HepG2 (cell line): ENCODE results near the gene GPC6. TPM values are rescaled to one million over a fixed set of nuclear protein-coding genes. Genes with fewer than 3 reads are reported as not detected.

Experiments used
- ATAC-seq: fragments of 200-7000 bp; cut with Tn5 transposase; 3 replicates; pipeline ENCODE4 v1.9.1; 2020; ENCODE audit warnings: mild to moderate bottlenecking, moderate library complexity
- BruUV-seq: library from RNA; stranded (reverse); fragments of 400-500 nt; replicated peaks from 2 replicates; lab custom pipeline; 2021; lab: Mats Ljungman, UMichigan
- CTCF ChIA-PET: fragments of 300-600 bp; formaldehyde crosslinking; extraction: SDS; loops from one replicate; lab custom pipeline; 2021; ENCODE audit warnings: low total read pairs, inconsistent platforms, low intra/inter-chr PET ratio; lab: Yijun Ruan, JAX
- POLR2A ChIA-PET: fragments of 350-600 bp; sonication (Branson Sonifier 250); formaldehyde crosslinking; loops from one replicate; lab custom pipeline; 2020; ENCODE audit warnings: antibody characterized with exemption, inconsistent platforms; lab: Yijun Ruan, JAX
- DNase-seq: peaks from one replicate; pipeline ENCODE4 v3.0.0-alpha.2; 2015; ENCODE audit warnings: low spot score
- FAIRE-seq: peaks from 3 replicates; lab custom pipeline; 2011; peaks lifted over from hg19 to GRCh38; lab: Jason Lieb, UNC
- H2AFZ ChIP-seq: one replicate; pipeline ENCODE4 v1.6.1; 2011; ENCODE audit warnings: low read length, inconsistent platforms
- H3K27ac ChIP-seq: fragments of 300-600 bp; 3 replicates; pipeline ENCODE4 v1.8.0; 2011; ENCODE audit warnings: mixed run types, mild to moderate bottlenecking, mixed read lengths, low read length, inconsistent platforms; ENCODE audit not compliant: insufficient read depth; ENCODE audit errors: extremely low read length
- H3K27me3 ChIP-seq, 2 experiments: fragments of 200-600 bp in 1 of 2; 2 replicates in 1 of 2; 3 replicates in 1 of 2; pipeline versions ENCODE4 v1.6.0 to v1.8.0; 2011; ENCODE audit warnings: low read length in 2 of 2, mild to moderate bottlenecking in 2 of 2, moderate library complexity in 2 of 2, inconsistent platforms in 1 of 2; ENCODE audit not compliant: insufficient read depth in 2 of 2, control insufficient read depth in 1 of 2
- H3K36me3 ChIP-seq, 2 experiments: fragments of 200-600 bp in 1 of 2; replicated peaks in 1 of 2; 2 replicates in 1 of 2; 3 replicates in 1 of 2; pipeline versions ENCODE4 v1.5.1 to v1.8.0; 2011; ENCODE audit warnings: low read length in 2 of 2, inconsistent platforms in 1 of 2; ENCODE audit not compliant: insufficient read depth in 2 of 2, control insufficient read depth in 1 of 2
- H3K4me1 ChIP-seq: 2 replicates; pipeline ENCODE4 v1.5.1; 2012; ENCODE audit warnings: low read length, inconsistent platforms; ENCODE audit not compliant: insufficient read depth
- H3K4me2 ChIP-seq: 2 replicates; pipeline ENCODE4 v1.6.0; 2011; ENCODE audit warnings: low read depth, low read length, inconsistent platforms
- H3K4me3 ChIP-seq, 3 experiments: fragments of 200-600 bp in 1 of 3; sonication (generic), shearing (Covaris generic) in 1 of 3; replicated peaks in 1 of 3; 2 replicates each; pipeline ENCODE4 v1.5.1; 2011 to 2016; ENCODE audit warnings: low read length in 3 of 3, inconsistent platforms in 2 of 3, low read depth in 2 of 3, mild to moderate bottlenecking in 2 of 3, control low read depth in 1 of 3, mixed read lengths in 1 of 3; ENCODE audit not compliant: insufficient read depth in 1 of 3
- H3K79me2 ChIP-seq: one replicate; pipeline ENCODE4 v1.6.1; 2011; ENCODE audit warnings: low read length, inconsistent platforms; ENCODE audit not compliant: insufficient read depth
- H3K9ac ChIP-seq: 2 replicates; pipeline ENCODE4 v1.6.0; 2011; ENCODE audit warnings: mild to moderate bottlenecking, low read depth, low read length, inconsistent platforms; ENCODE audit not compliant: insufficient read depth
- H3K9me3 ChIP-seq: 2 replicates; pipeline ENCODE4 v1.5.1; 2012; ENCODE audit warnings: mild to moderate bottlenecking, low read length
- H4K20me1 ChIP-seq: 2 replicates; pipeline ENCODE4 v1.6.0; 2011; ENCODE audit warnings: inconsistent platforms, mild to moderate bottlenecking, low read length, moderate library complexity; ENCODE audit not compliant: insufficient read depth
- FOXA3 ChIP-seq: IDR thresholded peaks from 2 replicates; pipeline ENCODE4 v1.6.1; 2016; ENCODE audit warnings: missing genetic modification reagents, missing compliant biosample characterization
- KLF15 ChIP-seq: sonication (generic); formaldehyde crosslinking; IDR thresholded peaks from 2 replicates; pipeline ENCODE4 v1.8.1; 2023; ENCODE audit warnings: borderline replicate concordance, mild to moderate bottlenecking, inconsistent platforms, missing genetic modification reagents, mixed read lengths
- MTF1 ChIP-seq: sonication (generic); formaldehyde crosslinking; IDR thresholded peaks from 2 replicates; pipeline ENCODE4 v1.5.0; 2020; ENCODE audit warnings: missing genetic modification reagents
- RAD51 ChIP-seq: fragments of 450-650 bp; IDR thresholded peaks from 2 replicates; pipeline ENCODE4 v1.6.1; 2016; ENCODE audit warnings: borderline replicate concordance
- SP1 ChIP-seq, 2 experiments: fragments of 450-650 bp in 1 of 2; sonication (generic) in 1 of 2; formaldehyde crosslinking in 1 of 2; IDR thresholded peaks; 2 replicates each; pipeline versions ENCODE4 v1.4.0 to v1.6.1; 2016 to 2020; ENCODE audit warnings: missing genetic modification reagents in 1 of 2
- ZNF33A ChIP-seq: sonication (generic); formaldehyde crosslinking; IDR thresholded peaks from 2 replicates; pipeline ENCODE4 v1.5.1; 2020; ENCODE audit warnings: missing genetic modification reagents, mild to moderate bottlenecking, moderate library complexity, borderline replicate concordance
- WGBS: methylation state at CpG from one replicate; pipeline ENCODE4 v1.1.6; 2017; ENCODE audit warnings: low lambda C conversion rate; 5-methylcytosine and 5-hydroxymethylcytosine counted together
- in situ Hi-C: cut with HindIII; loops from 2 replicates; pipeline ENCODE4 v1.10.0; 2017; ENCODE audit warnings: low pct_unique_long_range_greater_than_20kb; ENCODE audit not compliant: extremely low pct_ligation_motif_present
- intact Hi-C: fragments of 100-400 bp; cut with micrococcal nuclease; formaldehyde crosslinking; loops from one replicate; pipeline ENCODE4 v1.10.0; 2022; ENCODE audit not compliant: unreplicated experiment
- polyA plus RNA-seq, 8 experiments: library from polyadenylated mRNA; depleted of rRNA in 3 of 8; stranded (reverse) in 7 of 8; unstranded in 1 of 8; fragments of >200 nt; fragmentation: Illumina TruSeq in 4 of 8; extraction: Trizol in 4 of 8; gene quantifications; 2 replicates each; pipeline versions ENCODE4 v1.2.1 to v1.2.3, GENCODE V29; 2011 to 2016; ENCODE audit warnings: low read depth in 4 of 8, missing spikeins in 1 of 8, mixed read lengths in 1 of 8; ENCODE audit not compliant: insufficient read depth in 1 of 8
- total RNA-seq, 5 experiments: library from RNA; depleted of rRNA; stranded (reverse); fragments of >200 nt; fragmentation: Illumina TruSeq; extraction: Trizol; gene quantifications; 2 replicates each; pipeline ENCODE4 v1.2.3, GENCODE V29; 2016; ENCODE audit warnings: low read depth in 1 of 5
- TF ChIP-seq, protein P1 (sequence below): sonication (generic); formaldehyde crosslinking; IDR thresholded peaks from 2 replicates; pipeline ENCODE4 v1.4.0; 2020; ENCODE audit warnings: missing genetic modification reagents

Gene GPC6
- total and polyA plus RNA-seq, 2 of the 13 experiments (the other 11 are each of a cell fraction or from before 2014, with no cell fraction given), result 24.5 to 33.9 TPM

DNA sequence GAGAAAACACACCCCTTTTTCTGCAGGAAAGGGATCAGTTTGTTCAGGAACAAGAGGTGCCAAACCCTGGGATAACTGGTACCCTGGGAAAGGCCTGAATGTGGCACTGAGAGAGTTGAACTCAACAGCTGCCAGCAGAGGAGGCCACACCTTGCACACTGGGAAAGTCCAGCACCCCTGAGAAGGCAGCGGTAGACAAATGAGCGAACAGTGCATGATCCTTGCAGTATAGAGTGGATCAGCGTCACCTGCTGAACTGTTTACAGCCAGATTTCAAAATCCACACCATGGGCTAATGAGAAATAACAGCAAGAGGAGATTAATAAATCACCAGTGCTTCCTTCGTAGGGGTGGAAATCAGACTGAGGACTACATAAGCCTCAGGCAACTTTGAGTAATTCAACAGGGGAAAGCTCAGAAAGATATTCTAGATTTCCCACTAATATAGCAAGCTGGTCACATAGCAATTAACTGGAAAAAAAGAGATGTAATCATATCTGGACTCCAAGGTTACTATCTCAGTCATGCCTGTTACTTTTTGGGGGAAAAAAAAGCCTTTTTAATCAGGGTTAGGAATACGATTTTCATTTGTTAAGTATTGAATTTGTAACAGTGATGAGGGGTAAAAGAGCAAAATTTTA lies 1200.8 kb downstream of the GPC6 start:
- DNase-seq (no peak), FAIRE-seq (no peak), ATAC-seq (no peak)
- WGBS, result 46% methylated on average over 5 of the region's 5 CpGs
- H3K36me3 ChIP-seq, result no peaks in the 10 kb centered on the region
- ChIA-PET POLR2A (no interaction called here), CTCF (no interaction called here)
- no peaks in the 10 kb centered on the region for H4K20me1 ChIP-seq
- no peak overlapping the region for H3K4me2 ChIP-seq
- no peak overlapping the region for H2AFZ ChIP-seq
- in situ Hi-C loops, result no loop called here
- intact Hi-C loops, result no loop called here
- TF ChIP-seq ZNF33A (CRISPR knock-in tag) (no peak), MTF1 (CRISPR knock-in tag) (no peak), RAD51 (no peak), SP1 (IDR thresholded peaks at IDR 0.05) (no peak), SP1 (CRISPR knock-in tag; IDR thresholded peaks at IDR 0.05) (no peak), FOXA3 (CRISPR knock-in tag) (no peak), KLF15 (CRISPR knock-in tag) (no peak)
- TF ChIP-seq, protein P1, sequence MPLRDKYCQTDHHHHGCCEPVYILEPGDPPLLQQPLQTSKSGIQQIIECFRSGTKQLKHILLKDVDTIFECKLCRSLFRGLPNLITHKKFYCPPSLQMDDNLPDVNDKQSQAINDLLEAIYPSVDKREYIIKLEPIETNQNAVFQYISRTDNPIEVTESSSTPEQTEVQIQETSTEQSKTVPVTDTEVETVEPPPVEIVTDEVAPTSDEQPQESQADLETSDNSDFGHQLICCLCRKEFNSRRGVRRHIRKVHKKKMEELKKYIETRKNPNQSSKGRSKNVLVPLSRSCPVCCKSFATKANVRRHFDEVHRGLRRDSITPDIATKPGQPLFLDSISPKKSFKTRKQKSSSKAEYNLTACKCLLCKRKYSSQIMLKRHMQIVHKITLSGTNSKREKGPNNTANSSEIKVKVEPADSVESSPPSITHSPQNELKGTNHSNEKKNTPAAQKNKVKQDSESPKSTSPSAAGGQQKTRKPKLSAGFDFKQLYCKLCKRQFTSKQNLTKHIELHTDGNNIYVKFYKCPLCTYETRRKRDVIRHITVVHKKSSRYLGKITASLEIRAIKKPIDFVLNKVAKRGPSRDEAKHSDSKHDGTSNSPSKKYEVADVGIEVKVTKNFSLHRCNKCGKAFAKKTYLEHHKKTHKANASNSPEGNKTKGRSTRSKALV (CRISPR knock-in tag), result no peak
- H3K4me3 ChIP-seq, result no peak overlapping the region
- H3K9ac ChIP-seq, result no peak overlapping the region
- H3K27me3 ChIP-seq, result peaks cover 0 to 3% of the 10 kb centered on the region in 2 experiments; a peak in 3 of 5 replicates
- BruUV-seq, result no TSS peak
- H3K79me2 ChIP-seq, result no peaks in the 10 kb centered on the region
- no peaks in the 10 kb centered on the region for H3K9me3 ChIP-seq
- no peak overlapping the region for H3K27ac ChIP-seq
- H3K4me1 ChIP-seq, result no peaks in the 10 kb centered on the region
